GM12878 (cell line): ENCODE results near the gene PELI2.

ENCODE experiments used
- FOXK2 ChIP-seq: fragments of 450-650 bp; IDR thresholded peaks from 2 replicates; pipeline ENCODE4 v1.6.1; 2017; ENCODE audit warnings: mild to moderate bottlenecking, moderate library complexity
- HDAC6 ChIP-seq: fragments of 200-600 bp; sonication (generic); IDR thresholded peaks from one replicate; pipeline ENCODE4 v1.8.0; 2017; ENCODE audit warnings: antibody characterized with exemption; ENCODE audit not compliant: unreplicated experiment
- MXI1 ChIP-seq: fragments of 150-350 bp; IDR thresholded peaks from 2 replicates; pipeline ENCODE4 v1.6.1; 2011; ENCODE audit warnings: low read depth, mild to moderate bottlenecking, inconsistent platforms, low read length, improper control_type of control experiment
- NFYB ChIP-seq: IDR thresholded peaks from 2 replicates; pipeline ENCODE4 v1.6.1; 2011; ENCODE audit warnings: low read depth, mild to moderate bottlenecking, low read length, improper control_type of control experiment, moderate library complexity; ENCODE audit not compliant: insufficient read depth
- POLR2A ChIP-seq: IDR thresholded peaks from 2 replicates; pipeline ENCODE4 v1.6.1; 2011; ENCODE audit warnings: low read depth, mild to moderate bottlenecking, low read length
- USF1 ChIP-seq: IDR thresholded peaks from 2 replicates; pipeline ENCODE4 v1.6.1; 2011; ENCODE audit warnings: borderline replicate concordance, low read depth, mild to moderate bottlenecking, moderate library complexity, mixed read lengths, low read length; ENCODE audit not compliant: insufficient read depth; ENCODE audit errors: extremely low read length
- TF ChIP-seq, protein P1 (sequence below), 3 experiments: IDR thresholded peaks in 2 of 3; conservative IDR thresholded peaks in 1 of 3; 2 replicates each; pipeline ENCODE4 v1.5.1; 2011; ENCODE audit warnings: low read depth in 3 of 3, low read length in 3 of 3, mild to moderate bottlenecking in 3 of 3, control low read depth in 2 of 3, moderate library complexity in 2 of 3, inconsistent platforms in 1 of 3, mixed read lengths in 1 of 3; ENCODE audit not compliant: control insufficient read depth in 2 of 3, insufficient read depth in 1 of 3; ENCODE audit errors: extremely low read depth in 1 of 3

DNA sequence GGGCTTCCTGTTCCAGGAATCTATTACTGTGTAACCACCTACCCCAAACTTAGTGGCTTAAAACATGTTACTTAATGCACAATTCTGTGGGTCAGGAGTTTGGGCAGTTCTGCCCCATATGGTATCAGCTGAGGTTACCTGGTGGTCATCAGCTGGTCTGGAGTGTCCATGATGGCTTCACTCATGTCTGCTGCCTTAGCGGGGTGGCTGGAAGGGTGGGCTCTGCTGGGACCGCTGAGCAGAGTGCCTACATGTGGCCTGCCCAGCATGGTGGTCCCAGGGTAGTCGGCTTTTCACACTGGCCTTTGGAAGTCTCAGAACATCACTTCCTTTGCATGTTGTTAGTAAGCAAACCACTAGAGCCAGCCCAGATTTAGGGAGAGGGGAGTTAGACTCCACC lies 53.9 kb downstream of the PELI2 start:
- TF ChIP-seq, protein P1, sequence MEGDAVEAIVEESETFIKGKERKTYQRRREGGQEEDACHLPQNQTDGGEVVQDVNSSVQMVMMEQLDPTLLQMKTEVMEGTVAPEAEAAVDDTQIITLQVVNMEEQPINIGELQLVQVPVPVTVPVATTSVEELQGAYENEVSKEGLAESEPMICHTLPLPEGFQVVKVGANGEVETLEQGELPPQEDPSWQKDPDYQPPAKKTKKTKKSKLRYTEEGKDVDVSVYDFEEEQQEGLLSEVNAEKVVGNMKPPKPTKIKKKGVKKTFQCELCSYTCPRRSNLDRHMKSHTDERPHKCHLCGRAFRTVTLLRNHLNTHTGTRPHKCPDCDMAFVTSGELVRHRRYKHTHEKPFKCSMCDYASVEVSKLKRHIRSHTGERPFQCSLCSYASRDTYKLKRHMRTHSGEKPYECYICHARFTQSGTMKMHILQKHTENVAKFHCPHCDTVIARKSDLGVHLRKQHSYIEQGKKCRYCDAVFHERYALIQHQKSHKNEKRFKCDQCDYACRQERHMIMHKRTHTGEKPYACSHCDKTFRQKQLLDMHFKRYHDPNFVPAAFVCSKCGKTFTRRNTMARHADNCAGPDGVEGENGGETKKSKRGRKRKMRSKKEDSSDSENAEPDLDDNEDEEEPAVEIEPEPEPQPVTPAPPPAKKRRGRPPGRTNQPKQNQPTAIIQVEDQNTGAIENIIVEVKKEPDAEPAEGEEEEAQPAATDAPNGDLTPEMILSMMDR (IDR thresholded peaks at IDR 0.05 in 2 of 3, conservative IDR thresholded peaks at IDR 0.05 in 1 of 3; ENCODE audit: control insufficient read depth in 2 of 3, extremely low read depth in 1 of 3, insufficient read depth in 1 of 3, low read depth in 3 of 3, low read length in 3 of 3), result no peak
- TF ChIP-seq MXI1 (no peak), NFYB (no peak), POLR2A (no peak), USF1 (no peak), HDAC6 (no peak), FOXK2 (no peak)
